GM12878 (cell line): ENCODE measurements around the gene RNASEH2B. TPM values are rescaled to one million over a fixed set of nuclear protein-coding genes. Genes with fewer than 3 reads are reported as not detected.

Experiments
- ATAC-seq: fragments of 200-7000 bp; cut with Tn5 transposase; 3 replicates; pipeline ENCODE4 v1.9.1; 2020; ENCODE audit warnings: mild to moderate bottlenecking, moderate library complexity
- BruUV-seq: library from RNA; stranded (reverse); fragments of 400-500 nt; replicated peaks from 2 replicates; lab custom pipeline; 2021; lab: Mats Ljungman, UMichigan
- CTCF ChIA-PET: fragments of 300-600 bp; sonication (Branson Sonifier 250); formaldehyde crosslinking; extraction: SDS; loops from one replicate; lab custom pipeline; 2021; ENCODE audit warnings: inconsistent platforms; lab: Yijun Ruan, JAX
- POLR2A ChIA-PET: fragments of 350-600 bp; formaldehyde crosslinking; extraction: SDS; loops from one replicate; lab custom pipeline; 2021; ENCODE audit warnings: inconsistent platforms; lab: Charles Lee
- RAD21 ChIA-PET: fragments of 300-600 bp; sonication (Branson Sonifier 250); formaldehyde crosslinking; loops from one replicate; lab custom pipeline; 2023; ENCODE audit warnings: antibody characterized with exemption; ENCODE audit not compliant: unreplicated experiment; lab: Charles Lee
- SMC1A ChIA-PET: fragments of 300-600 bp; sonication (Branson Sonifier 250); formaldehyde crosslinking; loops from one replicate; lab custom pipeline; 2023; ENCODE audit not compliant: unreplicated experiment, uncharacterized antibody; lab: Charles Lee
- DNase-seq: peaks from one replicate; pipeline ENCODE4 v3.0.0-alpha.2; 2011; ENCODE audit warnings: low read depth, low spot score
- FAIRE-seq: peaks from 3 replicates; lab custom pipeline; 2011; peaks lifted over from hg19 to GRCh38; lab: Jason Lieb, UNC
- H2AFZ ChIP-seq: 2 replicates; pipeline ENCODE4 v1.6.0; 2011; ENCODE audit warnings: low read depth, low read length, control low read depth; ENCODE audit not compliant: control insufficient read depth
- H3K27ac ChIP-seq: 2 replicates; pipeline ENCODE4 v1.5.1; 2011; ENCODE audit warnings: control low read depth; ENCODE audit not compliant: control insufficient read depth, insufficient read depth
- H3K27me3 ChIP-seq, 2 experiments: replicated peaks in 1 of 2; 2 replicates each; pipeline versions ENCODE4 v1.6.0 to v1.6.1; 2011; ENCODE audit warnings: low read length in 1 of 2; ENCODE audit not compliant: control insufficient read depth in 2 of 2, insufficient read depth in 2 of 2
- H3K36me3 ChIP-seq, 2 experiments: 2 replicates each; pipeline ENCODE4 v1.5.1; 2011; ENCODE audit warnings: low read length in 1 of 2; ENCODE audit not compliant: control insufficient read depth in 2 of 2, insufficient read depth in 2 of 2
- H3K4me1 ChIP-seq: 2 replicates; pipeline ENCODE4 v1.6.1; 2011; ENCODE audit warnings: mild to moderate bottlenecking, low read length, moderate library complexity, mixed read lengths; ENCODE audit not compliant: control insufficient read depth, insufficient read depth
- H3K4me2 ChIP-seq: 2 replicates; pipeline ENCODE4 v1.6.0; 2011; ENCODE audit warnings: control low read depth; ENCODE audit not compliant: control insufficient read depth, insufficient read depth
- H3K4me3 ChIP-seq: fragments of 200-600 bp; sonication (generic); 2 replicates; pipeline ENCODE4 v1.5.1; 2016
- H3K79me2 ChIP-seq: 2 replicates; pipeline ENCODE4 v1.6.0; 2011; ENCODE audit warnings: low read length; ENCODE audit not compliant: control insufficient read depth, insufficient read depth
- H3K9ac ChIP-seq: 2 replicates; pipeline ENCODE4 v1.8.0; 2011; ENCODE audit warnings: low read length, control low read depth, mixed read lengths; ENCODE audit not compliant: control insufficient read depth, insufficient read depth
- H3K9me3 ChIP-seq: replicated peaks from 3 replicates; pipeline ENCODE4 v1.5.1; 2011; ENCODE audit warnings: mild to moderate bottlenecking, low read length; ENCODE audit not compliant: control insufficient read depth, insufficient read depth
- H4K20me1 ChIP-seq: 2 replicates; pipeline ENCODE4 v1.6.0; 2011; ENCODE audit not compliant: control insufficient read depth, insufficient read depth
- CHD1 ChIP-seq: IDR thresholded peaks from 2 replicates; pipeline ENCODE4 v1.6.1; 2012; ENCODE audit warnings: low read depth, low read length, improper control_type of control experiment
- EP300 ChIP-seq, 2 experiments: fragments of 150-350 bp in 1 of 2; IDR thresholded peaks; 2 replicates each; pipeline ENCODE4 v1.6.1; 2011 to 2012; ENCODE audit warnings: low read depth in 2 of 2, low read length in 2 of 2, borderline replicate concordance in 1 of 2, improper control_type of control experiment in 1 of 2, inconsistent platforms in 1 of 2; ENCODE audit not compliant: control insufficient read depth in 1 of 2
- KLF5 ChIP-seq: fragments of 450-650 bp; IDR thresholded peaks from 2 replicates; pipeline ENCODE4 v1.6.1; 2014; ENCODE audit warnings: mild to moderate bottlenecking; ENCODE audit not compliant: partially characterized antibody
- MYB ChIP-seq: fragments of 150-350 bp; IDR thresholded peaks from 2 replicates; pipeline ENCODE4 v1.6.1; 2014; ENCODE audit warnings: mild to moderate bottlenecking, low read depth, low read length, borderline replicate concordance
- NBN ChIP-seq: fragments of 450-650 bp; IDR thresholded peaks from 2 replicates; pipeline ENCODE4 v1.6.1; 2016
- SIN3A ChIP-seq: IDR thresholded peaks from 2 replicates; pipeline ENCODE4 v1.6.1; 2012; ENCODE audit warnings: low read depth, low read length, improper control_type of control experiment
- WGBS: methylation state at CpG from one replicate; pipeline ENCODE4 v1.1.6; 2016; ENCODE audit warnings: low lambda C conversion rate; ENCODE audit not compliant: insufficient replicate concordance, insufficient coverage; ENCODE audit errors: missing lambda C conversion rate; 5-methylcytosine and 5-hydroxymethylcytosine counted together
- in situ Hi-C: fragments of 300-500 bp; cut with MboI; formaldehyde crosslinking; loops from 9 replicates; pipeline ENCODE4 v1.14.3; 2018; ENCODE audit warnings: mixed read lengths
- intact Hi-C: fragments of 100-400 bp; cut with micrococcal nuclease; formaldehyde crosslinking; loops from one replicate; pipeline ENCODE4 v1.14.2; 2022; ENCODE audit not compliant: unreplicated experiment
- polyA plus RNA-seq, 11 experiments: library from polyadenylated mRNA; depleted of rRNA in 4 of 11; unstranded in 6 of 11; stranded (reverse) in 5 of 11; fragments of >200 nt; fragmentation: Nextera tagmentation in 4 of 11; fragmentation: Illumina TruSeq in 1 of 11; extraction: Ambion mirVana in 4 of 11; extraction: Trizol in 1 of 11; gene quantifications; 1 replicate in 1 of 11; 2 replicates in 10 of 11; pipeline versions ENCODE4 v1.2.1 to v1.2.3, GENCODE V29; 2011 to 2016; ENCODE audit warnings: inconsistent platforms in 2 of 11, missing spikeins in 2 of 11, low read depth in 1 of 11
- total RNA-seq, 4 experiments: library from RNA; depleted of rRNA in 3 of 4; stranded (reverse); fragments of >200 nt in 3 of 4; fragmentation: Illumina TruSeq in 1 of 4; extraction: Trizol in 1 of 4; gene quantifications; 2 replicates each; pipeline versions ENCODE4 v1.2.1 to v1.2.3, GENCODE V29; 2013 to 2021
- TF ChIP-seq, protein P1 (sequence below): fragments of 450-650 bp; IDR thresholded peaks from 2 replicates; pipeline ENCODE4 v1.6.1; 2017; ENCODE audit warnings: mild to moderate bottlenecking
- TF ChIP-seq, protein P2 (sequence below): fragments of 450-650 bp; IDR thresholded peaks from 2 replicates; pipeline ENCODE4 v1.6.1; 2017; ENCODE audit warnings: mild to moderate bottlenecking, moderate library complexity
- TF ChIP-seq, protein P3 (sequence below): fragments of 450-650 bp; IDR thresholded peaks from 2 replicates; pipeline ENCODE4 v1.6.1; 2014; ENCODE audit warnings: mild to moderate bottlenecking
- TF ChIP-seq, protein P4 (sequence below), 3 experiments: IDR thresholded peaks in 2 of 3; conservative IDR thresholded peaks in 1 of 3; 2 replicates each; pipeline ENCODE4 v1.5.1; 2011; ENCODE audit warnings: low read depth in 3 of 3, low read length in 3 of 3, mild to moderate bottlenecking in 3 of 3, control low read depth in 2 of 3, moderate library complexity in 2 of 3, inconsistent platforms in 1 of 3, mixed read lengths in 1 of 3; ENCODE audit not compliant: control insufficient read depth in 2 of 3, insufficient read depth in 1 of 3; ENCODE audit errors: extremely low read depth in 1 of 3
- TF ChIP-seq, protein P5 (sequence below): fragments of 450-650 bp; IDR thresholded peaks from 2 replicates; pipeline ENCODE4 v1.6.1; 2018; ENCODE audit warnings: mild to moderate bottlenecking, low read depth, moderate library complexity; ENCODE audit not compliant: partially characterized antibody

The RNASEH2B gene
- total and polyA plus RNA-seq, 10 of the 15 experiments (the other 5 are each of a cell fraction or from before 2014, with no cell fraction given) = 64.9 to 148 (median 97.3) TPM

DNA sequence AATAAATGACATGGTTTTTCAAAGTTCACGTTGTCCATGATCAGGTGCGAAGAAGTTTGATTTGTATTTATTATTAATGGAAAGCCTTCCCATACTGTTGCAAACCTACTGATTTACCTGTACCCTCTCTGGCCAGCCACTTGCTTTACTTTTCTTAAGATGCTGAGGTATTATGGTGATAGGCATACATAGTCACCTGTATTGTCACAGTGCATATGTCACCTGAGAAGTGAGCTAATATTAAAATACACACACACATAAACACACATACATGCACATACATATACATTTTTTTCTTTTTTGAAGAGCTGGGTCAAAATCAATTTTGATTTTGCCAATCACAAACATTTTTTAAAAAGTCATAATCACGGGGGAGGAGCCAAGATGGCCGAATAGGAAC is 72.1 kb downstream of the RNASEH2B start:
- Histone ChIP-seq H3K9me3 (no peaks in the 10 kb centered on the region), H3K27me3 (no peaks in the 10 kb centered on the region), H3K36me3 (no peaks in the 10 kb centered on the region), H3K4me2 (no peak overlapping the region), H3K9ac (no peak overlapping the region), H4K20me1 (no peaks in the 10 kb centered on the region), H3K4me1 (no peaks in the 10 kb centered on the region), H3K79me2 (no peaks in the 10 kb centered on the region), H2AFZ (no peak overlapping the region), H3K27ac (no peak overlapping the region), H3K4me3 (no peak overlapping the region)
- FAIRE-seq (no peak), DNase-seq (no peak), ATAC-seq (peak; percentile 46; the same call in 1 of the 3 replicates)
- BruUV-seq = no TSS peak
- in situ Hi-C loops = no loop called here
- POLR2A ChIA-PET = no interaction called here
- intact Hi-C loops = no loop called here
- CTCF ChIA-PET = interaction anchor here (0.8 kb wide), 1 partner anchor 305 kb away, joined by 3 read pairs; no protein-coding TSS in a partner anchor
- WGBS = 93% methylated on average over 4 of the region's 4 CpGs
- SMC1A ChIA-PET = interaction anchor here (1.3 to 1.4 kb wide), 2 partner anchors 10 kb away, joined by 4 to 7 read pairs; no protein-coding TSS in a partner anchor
- RAD21 ChIA-PET = interaction anchor here (0.9 kb wide), 1 partner anchor 70 kb away, joined by 4 read pairs; no protein-coding TSS in a partner anchor
- TF ChIP-seq, protein P1, sequence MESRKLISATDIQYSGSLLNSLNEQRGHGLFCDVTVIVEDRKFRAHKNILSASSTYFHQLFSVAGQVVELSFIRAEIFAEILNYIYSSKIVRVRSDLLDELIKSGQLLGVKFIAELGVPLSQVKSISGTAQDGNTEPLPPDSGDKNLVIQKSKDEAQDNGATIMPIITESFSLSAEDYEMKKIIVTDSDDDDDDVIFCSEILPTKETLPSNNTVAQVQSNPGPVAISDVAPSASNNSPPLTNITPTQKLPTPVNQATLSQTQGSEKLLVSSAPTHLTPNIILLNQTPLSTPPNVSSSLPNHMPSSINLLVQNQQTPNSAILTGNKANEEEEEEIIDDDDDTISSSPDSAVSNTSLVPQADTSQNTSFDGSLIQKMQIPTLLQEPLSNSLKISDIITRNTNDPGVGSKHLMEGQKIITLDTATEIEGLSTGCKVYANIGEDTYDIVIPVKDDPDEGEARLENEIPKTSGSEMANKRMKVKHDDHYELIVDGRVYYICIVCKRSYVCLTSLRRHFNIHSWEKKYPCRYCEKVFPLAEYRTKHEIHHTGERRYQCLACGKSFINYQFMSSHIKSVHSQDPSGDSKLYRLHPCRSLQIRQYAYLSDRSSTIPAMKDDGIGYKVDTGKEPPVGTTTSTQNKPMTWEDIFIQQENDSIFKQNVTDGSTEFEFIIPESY = no peak
- TF ChIP-seq, protein P2, sequence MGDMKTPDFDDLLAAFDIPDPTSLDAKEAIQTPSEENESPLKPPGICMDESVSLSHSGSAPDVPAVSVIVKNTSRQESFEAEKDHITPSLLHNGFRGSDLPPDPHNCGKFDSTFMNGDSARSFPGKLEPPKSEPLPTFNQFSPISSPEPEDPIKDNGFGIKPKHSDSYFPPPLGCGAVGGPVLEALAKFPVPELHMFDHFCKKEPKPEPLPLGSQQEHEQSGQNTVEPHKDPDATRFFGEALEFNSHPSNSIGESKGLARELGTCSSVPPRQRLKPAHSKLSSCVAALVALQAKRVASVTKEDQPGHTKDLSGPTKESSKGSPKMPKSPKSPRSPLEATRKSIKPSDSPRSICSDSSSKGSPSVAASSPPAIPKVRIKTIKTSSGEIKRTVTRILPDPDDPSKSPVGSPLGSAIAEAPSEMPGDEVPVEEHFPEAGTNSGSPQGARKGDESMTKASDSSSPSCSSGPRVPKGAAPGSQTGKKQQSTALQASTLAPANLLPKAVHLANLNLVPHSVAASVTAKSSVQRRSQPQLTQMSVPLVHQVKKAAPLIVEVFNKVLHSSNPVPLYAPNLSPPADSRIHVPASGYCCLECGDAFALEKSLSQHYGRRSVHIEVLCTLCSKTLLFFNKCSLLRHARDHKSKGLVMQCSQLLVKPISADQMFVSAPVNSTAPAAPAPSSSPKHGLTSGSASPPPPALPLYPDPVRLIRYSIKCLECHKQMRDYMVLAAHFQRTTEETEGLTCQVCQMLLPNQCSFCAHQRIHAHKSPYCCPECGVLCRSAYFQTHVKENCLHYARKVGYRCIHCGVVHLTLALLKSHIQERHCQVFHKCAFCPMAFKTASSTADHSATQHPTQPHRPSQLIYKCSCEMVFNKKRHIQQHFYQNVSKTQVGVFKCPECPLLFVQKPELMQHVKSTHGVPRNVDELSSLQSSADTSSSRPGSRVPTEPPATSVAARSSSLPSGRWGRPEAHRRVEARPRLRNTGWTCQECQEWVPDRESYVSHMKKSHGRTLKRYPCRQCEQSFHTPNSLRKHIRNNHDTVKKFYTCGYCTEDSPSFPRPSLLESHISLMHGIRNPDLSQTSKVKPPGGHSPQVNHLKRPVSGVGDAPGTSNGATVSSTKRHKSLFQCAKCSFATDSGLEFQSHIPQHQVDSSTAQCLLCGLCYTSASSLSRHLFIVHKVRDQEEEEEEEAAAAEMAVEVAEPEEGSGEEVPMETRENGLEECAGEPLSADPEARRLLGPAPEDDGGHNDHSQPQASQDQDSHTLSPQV = no peak
- TF ChIP-seq MYB (no peak), SIN3A (no peak), NBN (no peak), KLF5 (no peak), EP300 (IDR thresholded peaks at IDR 0.05; ENCODE audit: borderline replicate concordance in 1 of 2, control insufficient read depth in 1 of 2, low read depth in 2 of 2, low read length in 2 of 2) (no peak), CHD1 (no peak)
- TF ChIP-seq, protein P3, sequence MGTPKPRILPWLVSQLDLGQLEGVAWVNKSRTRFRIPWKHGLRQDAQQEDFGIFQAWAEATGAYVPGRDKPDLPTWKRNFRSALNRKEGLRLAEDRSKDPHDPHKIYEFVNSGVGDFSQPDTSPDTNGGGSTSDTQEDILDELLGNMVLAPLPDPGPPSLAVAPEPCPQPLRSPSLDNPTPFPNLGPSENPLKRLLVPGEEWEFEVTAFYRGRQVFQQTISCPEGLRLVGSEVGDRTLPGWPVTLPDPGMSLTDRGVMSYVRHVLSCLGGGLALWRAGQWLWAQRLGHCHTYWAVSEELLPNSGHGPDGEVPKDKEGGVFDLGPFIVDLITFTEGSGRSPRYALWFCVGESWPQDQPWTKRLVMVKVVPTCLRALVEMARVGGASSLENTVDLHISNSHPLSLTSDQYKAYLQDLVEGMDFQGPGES = no peak
- TF ChIP-seq, protein P4, sequence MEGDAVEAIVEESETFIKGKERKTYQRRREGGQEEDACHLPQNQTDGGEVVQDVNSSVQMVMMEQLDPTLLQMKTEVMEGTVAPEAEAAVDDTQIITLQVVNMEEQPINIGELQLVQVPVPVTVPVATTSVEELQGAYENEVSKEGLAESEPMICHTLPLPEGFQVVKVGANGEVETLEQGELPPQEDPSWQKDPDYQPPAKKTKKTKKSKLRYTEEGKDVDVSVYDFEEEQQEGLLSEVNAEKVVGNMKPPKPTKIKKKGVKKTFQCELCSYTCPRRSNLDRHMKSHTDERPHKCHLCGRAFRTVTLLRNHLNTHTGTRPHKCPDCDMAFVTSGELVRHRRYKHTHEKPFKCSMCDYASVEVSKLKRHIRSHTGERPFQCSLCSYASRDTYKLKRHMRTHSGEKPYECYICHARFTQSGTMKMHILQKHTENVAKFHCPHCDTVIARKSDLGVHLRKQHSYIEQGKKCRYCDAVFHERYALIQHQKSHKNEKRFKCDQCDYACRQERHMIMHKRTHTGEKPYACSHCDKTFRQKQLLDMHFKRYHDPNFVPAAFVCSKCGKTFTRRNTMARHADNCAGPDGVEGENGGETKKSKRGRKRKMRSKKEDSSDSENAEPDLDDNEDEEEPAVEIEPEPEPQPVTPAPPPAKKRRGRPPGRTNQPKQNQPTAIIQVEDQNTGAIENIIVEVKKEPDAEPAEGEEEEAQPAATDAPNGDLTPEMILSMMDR (IDR thresholded peaks at IDR 0.05 in 2 of 3, conservative IDR thresholded peaks at IDR 0.05 in 1 of 3; ENCODE audit: control insufficient read depth in 2 of 3, extremely low read depth in 1 of 3, insufficient read depth in 1 of 3, low read depth in 3 of 3, low read length in 3 of 3) = no peak
- TF ChIP-seq, protein P5, sequence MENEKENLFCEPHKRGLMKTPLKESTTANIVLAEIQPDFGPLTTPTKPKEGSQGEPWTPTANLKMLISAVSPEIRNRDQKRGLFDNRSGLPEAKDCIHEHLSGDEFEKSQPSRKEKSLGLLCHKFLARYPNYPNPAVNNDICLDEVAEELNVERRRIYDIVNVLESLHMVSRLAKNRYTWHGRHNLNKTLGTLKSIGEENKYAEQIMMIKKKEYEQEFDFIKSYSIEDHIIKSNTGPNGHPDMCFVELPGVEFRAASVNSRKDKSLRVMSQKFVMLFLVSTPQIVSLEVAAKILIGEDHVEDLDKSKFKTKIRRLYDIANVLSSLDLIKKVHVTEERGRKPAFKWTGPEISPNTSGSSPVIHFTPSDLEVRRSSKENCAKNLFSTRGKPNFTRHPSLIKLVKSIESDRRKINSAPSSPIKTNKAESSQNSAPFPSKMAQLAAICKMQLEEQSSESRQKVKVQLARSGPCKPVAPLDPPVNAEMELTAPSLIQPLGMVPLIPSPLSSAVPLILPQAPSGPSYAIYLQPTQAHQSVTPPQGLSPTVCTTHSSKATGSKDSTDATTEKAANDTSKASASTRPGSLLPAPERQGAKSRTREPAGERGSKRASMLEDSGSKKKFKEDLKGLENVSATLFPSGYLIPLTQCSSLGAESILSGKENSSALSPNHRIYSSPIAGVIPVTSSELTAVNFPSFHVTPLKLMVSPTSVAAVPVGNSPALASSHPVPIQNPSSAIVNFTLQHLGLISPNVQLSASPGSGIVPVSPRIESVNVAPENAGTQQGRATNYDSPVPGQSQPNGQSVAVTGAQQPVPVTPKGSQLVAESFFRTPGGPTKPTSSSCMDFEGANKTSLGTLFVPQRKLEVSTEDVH = no peak
